ENCODE data around the gene NMS.
"Not testable (repeated sequence)": the region's sequence is repeated elsewhere in the genome, so short reads cannot be mapped to it uniquely, and the experiment has no call there.

Gene NMS

GRCh38 chr2:100446696-100447095 lies 23.6 kb upstream of the NMS start:
- Histone ChIP-seq H3K27me3 (ENCODE audit: control insufficient read depth, insufficient read depth, low read length) (no peaks in the 10 kb centered on the region), H3K4me3 (ENCODE audit: low read length) (no peak overlapping the region), H3K36me3 (ENCODE audit: control insufficient read depth, low read depth, low read length) (no peaks in the 10 kb centered on the region), H3K4me1 (ENCODE audit: control insufficient read depth, low read depth, low read length) (no peaks in the 10 kb centered on the region), H3K27ac (ENCODE audit: low read length) (no peak overlapping the region), H3K9me3 (ENCODE audit: control insufficient read depth, low read depth, low read length) (peaks cover 8% of the 10 kb centered on the region), H3K9ac (ENCODE audit: low read length) (no peak overlapping the region)

- H3K4me1 ChIP-seq (ENCODE audit: control insufficient read depth, low read depth, low read length), result no peaks in the 10 kb centered on the region
These were observed 19.2 kb upstream of the NMS start for GRCh38 chr2:100451092-100451491.

GRCh38 chr2:100451734-100452133 lies 18.5 kb upstream of the NMS start:
- Histone ChIP-seq H3K4me3 (ENCODE audit: low read length) (no peak overlapping the region), H3K9ac (ENCODE audit: low read length) (no peak overlapping the region), H3K36me3 (ENCODE audit: control insufficient read depth, low read depth, low read length) (no peaks in the 10 kb centered on the region), H3K27ac (ENCODE audit: low read length) (no peak overlapping the region), H3K9me3 (ENCODE audit: control insufficient read depth, low read depth, low read length) (peaks cover 9% of the 10 kb centered on the region), H3K27me3 (ENCODE audit: control insufficient read depth, insufficient read depth, low read length) (no peaks in the 10 kb centered on the region), H3K4me1 (ENCODE audit: control insufficient read depth, low read depth, low read length) (no peaks in the 10 kb centered on the region)

More at GRCh38 chr2:100451092-100451491, 19.2 kb upstream of the NMS start:
- Histone ChIP-seq H3K27me3 (ENCODE audit: control insufficient read depth, insufficient read depth, low read length) (no peaks in the 10 kb centered on the region), H3K27ac (ENCODE audit: low read length) (no peak overlapping the region), H3K9me3 (ENCODE audit: control insufficient read depth, low read depth, low read length) (peaks cover 10% of the 10 kb centered on the region), H3K36me3 (ENCODE audit: control insufficient read depth, low read depth, low read length) (no peaks in the 10 kb centered on the region), H3K4me3 (ENCODE audit: low read length) (no peak overlapping the region), H3K9ac (ENCODE audit: low read length) (no peak overlapping the region)

GRCh38 chr2:100453853-100454252 lies 16.4 kb upstream of the NMS start:
- peaks cover 17% of the 10 kb centered on the region for H3K9me3 ChIP-seq (ENCODE audit: control insufficient read depth, low read depth, low read length)
- no peaks in the 10 kb centered on the region for H3K27me3 ChIP-seq (ENCODE audit: control insufficient read depth, insufficient read depth, low read length)
- H3K4me3 ChIP-seq (ENCODE audit: low read length), result no peak overlapping the region
- H3K4me1 ChIP-seq (ENCODE audit: control insufficient read depth, low read depth, low read length), result no peaks in the 10 kb centered on the region
- no peaks in the 10 kb centered on the region for H3K36me3 ChIP-seq (ENCODE audit: control insufficient read depth, low read depth, low read length)
- no peak overlapping the region for H3K9ac ChIP-seq (ENCODE audit: low read length)
- H3K27ac ChIP-seq (ENCODE audit: low read length), result no peak overlapping the region

GRCh38 chr2:100456357-100456756 lies 13.9 kb upstream of the NMS start:
- H3K9me3 ChIP-seq (ENCODE audit: control insufficient read depth, low read depth, low read length), result peaks cover 26% of the 10 kb centered on the region
- not testable (repeated sequence) for H3K9ac ChIP-seq (ENCODE audit: low read length); H3K27me3 ChIP-seq (ENCODE audit: control insufficient read depth, insufficient read depth, low read length); H3K36me3 ChIP-seq (ENCODE audit: control insufficient read depth, low read depth, low read length); H3K4me3 ChIP-seq (ENCODE audit: low read length); H3K27ac ChIP-seq (ENCODE audit: low read length); H3K4me1 ChIP-seq (ENCODE audit: control insufficient read depth, low read depth, low read length)

- H3K4me3 ChIP-seq (ENCODE audit: low read length), result no peak overlapping the region
- no peaks in the 10 kb centered on the region for H3K36me3 ChIP-seq (ENCODE audit: control insufficient read depth, low read depth, low read length)
- H3K27me3 ChIP-seq (ENCODE audit: control insufficient read depth, insufficient read depth, low read length), result no peaks in the 10 kb centered on the region
- H3K9me3 ChIP-seq (ENCODE audit: control insufficient read depth, low read depth, low read length), result peaks cover 17% of the 10 kb centered on the region
- H3K9ac ChIP-seq (ENCODE audit: low read length), result no peak overlapping the region
- no peak overlapping the region for H3K27ac ChIP-seq (ENCODE audit: low read length)
- no peaks in the 10 kb centered on the region for H3K4me1 ChIP-seq (ENCODE audit: control insufficient read depth, low read depth, low read length)
These were observed 9.3 kb upstream of the NMS start for GRCh38 chr2:100460904-100461530.

- Histone ChIP-seq H3K9ac (ENCODE audit: low read length) (no peak overlapping the region), H3K4me1 (ENCODE audit: control insufficient read depth, low read depth, low read length) (no peaks in the 10 kb centered on the region), H3K9me3 (ENCODE audit: control insufficient read depth, low read depth, low read length) (no peaks in the 10 kb centered on the region), H3K4me3 (ENCODE audit: low read length) (no peak overlapping the region), H3K27ac (ENCODE audit: low read length) (no peak overlapping the region), H3K36me3 (ENCODE audit: control insufficient read depth, low read depth, low read length) (no peaks in the 10 kb centered on the region), H3K27me3 (ENCODE audit: control insufficient read depth, insufficient read depth, low read length) (no peaks in the 10 kb centered on the region)
These were observed 724 bp downstream of the NMS start for GRCh38 chr2:100470898-100471514.

GRCh38 chr2:100476606-100477005 lies 6.3 kb downstream of the NMS start:
- H3K9ac ChIP-seq (ENCODE audit: low read length), result no peak overlapping the region
- H3K36me3 ChIP-seq (ENCODE audit: control insufficient read depth, low read depth, low read length), result no peaks in the 10 kb centered on the region
- no peaks in the 10 kb centered on the region for H3K4me1 ChIP-seq (ENCODE audit: control insufficient read depth, low read depth, low read length)
- no peaks in the 10 kb centered on the region for H3K27me3 ChIP-seq (ENCODE audit: control insufficient read depth, insufficient read depth, low read length)
- H3K4me3 ChIP-seq (ENCODE audit: low read length), result no peak overlapping the region
- H3K27ac ChIP-seq (ENCODE audit: low read length), result no peak overlapping the region
- H3K9me3 ChIP-seq (ENCODE audit: control insufficient read depth, low read depth, low read length), result no peaks in the 10 kb centered on the region

- Histone ChIP-seq H3K9me3 (ENCODE audit: control insufficient read depth, low read depth, low read length) (no peaks in the 10 kb centered on the region), H3K36me3 (ENCODE audit: control insufficient read depth, low read depth, low read length) (no peaks in the 10 kb centered on the region), H3K4me1 (ENCODE audit: control insufficient read depth, low read depth, low read length) (no peaks in the 10 kb centered on the region), H3K27ac (ENCODE audit: low read length) (no peak overlapping the region), H3K27me3 (ENCODE audit: control insufficient read depth, insufficient read depth, low read length) (no peaks in the 10 kb centered on the region), H3K9ac (ENCODE audit: low read length) (no peak overlapping the region), H3K4me3 (ENCODE audit: low read length) (no peak overlapping the region)
These were observed 12.5 kb downstream of the NMS start for GRCh38 chr2:100482741-100483140.

- no peak overlapping the region for H3K27ac ChIP-seq (ENCODE audit: low read length)
- no peaks in the 10 kb centered on the region for H3K36me3 ChIP-seq (ENCODE audit: control insufficient read depth, low read depth, low read length)
- H3K4me1 ChIP-seq (ENCODE audit: control insufficient read depth, low read depth, low read length), result no peaks in the 10 kb centered on the region
- no peaks in the 10 kb centered on the region for H3K27me3 ChIP-seq (ENCODE audit: control insufficient read depth, insufficient read depth, low read length)
- no peak overlapping the region for H3K4me3 ChIP-seq (ENCODE audit: low read length)
- H3K9me3 ChIP-seq (ENCODE audit: control insufficient read depth, low read depth, low read length), result no peaks in the 10 kb centered on the region
- no peak overlapping the region for H3K9ac ChIP-seq (ENCODE audit: low read length)
These were observed 13.6 kb downstream of the NMS start for GRCh38 chr2:100483895-100484294.

- Histone ChIP-seq H3K9me3 (ENCODE audit: control insufficient read depth, low read depth, low read length) (no peaks in the 10 kb centered on the region), H3K36me3 (ENCODE audit: control insufficient read depth, low read depth, low read length) (no peaks in the 10 kb centered on the region), H3K27me3 (ENCODE audit: control insufficient read depth, insufficient read depth, low read length) (no peaks in the 10 kb centered on the region), H3K9ac (ENCODE audit: low read length) (no peak overlapping the region), H3K4me3 (ENCODE audit: low read length) (no peak overlapping the region), H3K27ac (ENCODE audit: low read length) (no peak overlapping the region), H3K4me1 (ENCODE audit: control insufficient read depth, low read depth, low read length) (no peaks in the 10 kb centered on the region)
These were observed 14.1 kb downstream of the NMS start for GRCh38 chr2:100484390-100484789.

GRCh38 chr2:100485396-100485795 lies 15.1 kb downstream of the NMS start:
- no peaks in the 10 kb centered on the region for H3K4me1 ChIP-seq (ENCODE audit: control insufficient read depth, low read depth, low read length)
- H3K4me3 ChIP-seq (ENCODE audit: low read length), result no peak overlapping the region
- H3K27me3 ChIP-seq (ENCODE audit: control insufficient read depth, insufficient read depth, low read length), result no peaks in the 10 kb centered on the region
- no peaks in the 10 kb centered on the region for H3K9me3 ChIP-seq (ENCODE audit: control insufficient read depth, low read depth, low read length)
- H3K9ac ChIP-seq (ENCODE audit: low read length), result no peak overlapping the region
- H3K36me3 ChIP-seq (ENCODE audit: control insufficient read depth, low read depth, low read length), result no peaks in the 10 kb centered on the region
- H3K27ac ChIP-seq (ENCODE audit: low read length), result no peak overlapping the region
